SK-N-MC (cell line): Measurements from ENCODE around the gene AK4.

ENCODE experiments used
- DNase-seq: peaks from one replicate; pipeline ENCODE4 v3.0.0-alpha.2; 2011; ENCODE audit warnings: low read depth, low spot score
- H3K27ac ChIP-seq: fragments of 200-600 bp; sonication (generic); 2 replicates; pipeline ENCODE4 v1.5.1; 2016; ENCODE audit warnings: mixed run types
- H3K36me3 ChIP-seq: fragments of 200-600 bp; sonication (generic); 2 replicates; pipeline ENCODE4 v1.6.1; 2017; ENCODE audit warnings: antibody characterized with exemption, low read length, mixed read lengths; ENCODE audit not compliant: insufficient read depth
- H3K4me3 ChIP-seq: fragments of 200-600 bp; sonication (generic); 2 replicates; pipeline ENCODE4 v1.5.1; 2016
- H3K9ac ChIP-seq: fragments of 200-600 bp; sonication (generic); 2 replicates; pipeline ENCODE4 v1.8.0; 2017; ENCODE audit warnings: mixed run types, mixed read lengths; ENCODE audit not compliant: insufficient read length
- H3K9me3 ChIP-seq: fragments of 200-600 bp; sonication (generic); 2 replicates; pipeline ENCODE4 v1.6.1; 2017; ENCODE audit warnings: low read depth, mild to moderate bottlenecking, antibody characterized with exemption, low read length, moderate library complexity, mixed read lengths
- EZH2 ChIP-seq: fragments of 200-600 bp; sonication (generic); IDR thresholded peaks from one replicate; pipeline ENCODE4 v1.6.1; 2017; ENCODE audit warnings: antibody characterized with exemption
- FOXP2 ChIP-seq: optimal IDR thresholded peaks from 2 replicates; pipeline ENCODE3; 2011; ENCODE audit warnings: mild to moderate bottlenecking, moderate library complexity; ENCODE audit not compliant: insufficient read depth; ENCODE audit errors: extremely low read length, control extremely low read depth
- POLR2AphosphoS5 ChIP-seq: IDR thresholded peaks from 2 replicates; pipeline ENCODE4 v1.6.1; 2012; ENCODE audit warnings: mild to moderate bottlenecking, low read depth, low read length, borderline replicate concordance

AK4 gene

DNA sequence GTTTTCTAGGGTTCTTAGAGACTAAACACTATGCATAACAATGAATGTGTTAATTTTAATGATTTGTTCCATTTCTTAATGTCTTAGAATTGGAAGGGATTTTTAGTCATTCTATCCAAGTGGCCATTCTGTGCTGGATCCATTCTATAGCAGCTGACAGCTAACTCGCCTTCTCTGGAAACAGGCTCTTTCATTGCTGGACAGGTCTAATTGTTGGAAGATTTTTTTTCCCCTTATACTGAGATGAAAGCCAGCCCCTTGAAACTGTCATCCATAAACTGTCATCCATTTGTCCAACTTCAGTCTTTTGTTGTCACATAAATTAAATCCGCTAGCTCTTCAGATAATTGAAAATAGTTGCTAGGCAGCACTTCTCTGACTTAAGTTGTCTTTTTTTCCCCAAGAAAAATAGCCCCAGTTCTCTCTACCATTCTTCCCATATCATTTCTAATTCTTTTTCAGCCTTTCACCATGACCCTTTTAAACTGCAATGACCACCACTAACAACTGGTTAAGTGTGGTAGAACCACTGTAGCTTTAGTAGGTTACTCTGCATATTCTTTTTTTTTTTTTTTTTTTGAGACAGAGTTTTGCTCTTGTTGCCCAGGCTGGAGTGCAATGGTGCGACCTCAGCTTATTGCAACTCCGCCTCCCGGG, 19.7 kb downstream of the AK4 start:
- DNase-seq = no peak
- H3K27ac ChIP-seq = 0 out of 2 replicates have a peak overlapping the region, but pooled peaks have one; percentile 9
- H3K36me3 ChIP-seq = no peaks in the 10 kb centered on the region
- no peaks in the 10 kb centered on the region for H3K9me3 ChIP-seq
- no peak overlapping the region for H3K4me3 ChIP-seq
- no peak overlapping the region for H3K9ac ChIP-seq
- TF ChIP-seq EZH2 (no peak), FOXP2 (no peak), POLR2AphosphoS5 (no peak)

DNA sequence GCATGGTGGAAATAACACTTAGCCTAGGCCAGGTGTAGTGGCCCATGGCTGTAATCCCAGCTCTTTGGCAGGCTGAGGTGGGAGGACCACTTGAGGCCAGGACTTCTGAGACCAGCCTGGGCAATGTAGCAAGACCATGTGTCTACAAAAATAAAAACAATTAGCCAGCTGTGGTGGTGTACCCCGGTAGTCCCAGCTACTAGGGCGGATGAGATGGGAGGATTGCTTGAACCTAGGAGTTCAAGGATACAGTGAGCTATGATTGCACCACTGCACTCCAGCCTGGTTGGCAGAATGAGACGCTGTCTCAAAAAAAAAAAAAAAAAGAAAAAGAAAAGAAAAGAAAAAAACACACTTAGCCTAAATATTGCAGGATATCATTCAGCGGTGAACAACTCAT, 20.9 kb downstream of the AK4 start:
- Histone ChIP-seq H3K4me3 (no peak overlapping the region), H3K9ac (no peak overlapping the region), H3K9me3 (no peaks in the 10 kb centered on the region), H3K36me3 (no peaks in the 10 kb centered on the region), H3K27ac (peak overlapping the region; percentile 85; the same call in 1 of the 2 replicates)
- DNase-seq = no peak
- TF ChIP-seq FOXP2 = no peak
- no peak for TF ChIP-seq EZH2
- no peak for TF ChIP-seq POLR2AphosphoS5

DNA sequence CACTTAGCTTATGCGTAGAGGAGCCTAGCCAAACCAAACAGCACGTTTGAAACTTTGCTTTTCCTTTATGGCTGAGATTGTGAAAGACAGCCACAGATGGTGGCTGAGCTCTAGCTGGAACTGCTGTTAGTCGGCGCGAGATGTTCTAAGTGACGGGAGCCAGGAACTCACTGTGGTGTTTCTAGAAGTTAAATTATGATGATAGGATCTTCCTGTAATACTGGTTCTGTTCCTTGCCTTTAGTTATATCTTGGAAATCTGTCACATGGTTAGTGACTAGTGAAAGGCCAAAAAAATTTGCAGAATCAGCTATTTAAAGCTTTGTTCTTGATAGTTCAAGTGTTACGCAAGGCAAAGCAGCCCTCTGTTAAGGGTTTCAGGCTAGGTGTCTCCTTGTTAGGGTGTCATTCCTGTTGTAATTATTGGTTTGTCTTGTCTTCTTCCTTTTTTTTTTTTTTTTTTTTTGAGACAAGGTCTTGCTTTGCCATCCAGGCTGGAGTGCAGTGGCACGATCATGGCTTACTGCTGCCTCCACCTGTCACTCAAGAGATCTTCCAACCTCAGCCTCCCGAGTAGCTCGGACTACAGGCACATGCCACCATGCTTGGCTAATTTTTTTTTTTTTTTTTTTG, 22.6 kb downstream of the AK4 start:
- DNase-seq = peak; percentile 70
- Histone ChIP-seq H3K36me3 (no peaks in the 10 kb centered on the region), H3K9me3 (no peaks in the 10 kb centered on the region), H3K27ac (peak overlapping the region; percentile 85), H3K4me3 (peak overlapping the region; percentile 51), H3K9ac (peak overlapping the region; percentile 9)
- no peak for TF ChIP-seq FOXP2
- no peak for TF ChIP-seq POLR2AphosphoS5

DNA sequence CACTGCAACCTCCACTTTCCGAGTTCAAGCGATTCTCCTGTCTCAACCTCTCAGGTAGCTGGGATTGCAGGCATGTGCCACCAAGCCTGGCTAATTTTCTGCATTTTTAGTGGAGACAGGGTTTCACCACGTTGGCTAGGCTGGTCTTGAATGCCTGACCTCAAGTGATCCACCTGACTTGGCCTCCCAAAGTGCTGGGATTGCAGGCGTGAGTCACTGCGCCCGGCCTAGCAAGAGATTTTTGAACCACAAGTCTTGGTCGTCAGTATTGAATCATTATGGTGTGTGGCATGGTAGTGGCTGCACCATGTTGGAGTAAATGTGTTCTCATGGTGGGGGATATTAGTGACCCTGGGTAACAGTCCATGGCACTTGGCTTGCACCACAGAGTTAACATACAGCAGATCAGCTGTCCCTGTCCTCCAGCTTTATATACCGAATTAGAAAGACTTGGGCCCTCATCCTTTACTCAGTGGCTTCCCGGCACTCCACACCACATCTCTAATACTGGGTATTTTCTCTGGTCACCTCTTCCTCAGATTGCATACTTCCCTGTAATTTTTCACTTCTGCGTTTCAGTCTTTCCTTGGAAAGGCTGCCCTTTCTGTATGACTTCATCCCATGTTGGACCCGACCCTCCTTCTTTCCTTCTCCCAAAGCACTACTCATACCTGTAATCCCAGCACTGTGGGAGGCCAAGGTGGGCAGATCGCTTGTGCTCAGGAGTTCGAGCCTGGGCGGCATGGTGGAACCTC, 25.1 kb downstream of the AK4 start:
- H3K9ac ChIP-seq = no peak overlapping the region
- no peaks in the 10 kb centered on the region for H3K9me3 ChIP-seq
- H3K27ac ChIP-seq = no peak overlapping the region; the same call in 1 of the 2 replicates
- H3K4me3 ChIP-seq = no peak overlapping the region
- TF ChIP-seq FOXP2 = no peak
- TF ChIP-seq EZH2 = no peak
- no peak for TF ChIP-seq POLR2AphosphoS5
- no peaks in the 10 kb centered on the region for H3K36me3 ChIP-seq
- no peak for DNase-seq

DNA sequence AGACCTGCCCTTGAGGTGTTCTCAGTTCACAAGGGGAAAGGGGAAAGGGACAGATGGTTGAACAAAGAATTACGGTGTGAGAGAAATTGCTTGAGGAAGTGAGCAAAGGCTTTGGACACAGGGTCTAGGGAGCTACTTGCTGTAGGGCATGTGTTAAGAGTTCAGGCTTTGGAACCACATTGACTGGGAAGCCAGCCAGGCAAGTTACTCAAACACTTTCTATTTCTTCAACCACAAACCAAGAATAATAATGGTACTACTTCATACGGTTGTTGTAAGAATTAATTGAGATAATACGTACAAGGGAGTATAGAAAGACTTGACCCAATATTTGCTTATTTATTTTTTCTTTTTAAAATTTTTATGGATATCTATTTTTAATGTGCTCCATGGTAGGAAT, 26.6 kb downstream of the AK4 start:
- peak overlapping the region; percentile 87 for H3K27ac ChIP-seq
- H3K9ac ChIP-seq = peak overlapping the region; percentile 48
- DNase-seq = peak; percentile 89
- TF ChIP-seq POLR2AphosphoS5 = peak; percentile 35; the same call in 1 of the 2 replicates
- TF ChIP-seq EZH2 = no peak
- TF ChIP-seq FOXP2 = peak; percentile 41
- no peaks in the 10 kb centered on the region for H3K9me3 ChIP-seq
- H3K36me3 ChIP-seq = no peaks in the 10 kb centered on the region
- peak overlapping the region; percentile 65 for H3K4me3 ChIP-seq

DNA sequence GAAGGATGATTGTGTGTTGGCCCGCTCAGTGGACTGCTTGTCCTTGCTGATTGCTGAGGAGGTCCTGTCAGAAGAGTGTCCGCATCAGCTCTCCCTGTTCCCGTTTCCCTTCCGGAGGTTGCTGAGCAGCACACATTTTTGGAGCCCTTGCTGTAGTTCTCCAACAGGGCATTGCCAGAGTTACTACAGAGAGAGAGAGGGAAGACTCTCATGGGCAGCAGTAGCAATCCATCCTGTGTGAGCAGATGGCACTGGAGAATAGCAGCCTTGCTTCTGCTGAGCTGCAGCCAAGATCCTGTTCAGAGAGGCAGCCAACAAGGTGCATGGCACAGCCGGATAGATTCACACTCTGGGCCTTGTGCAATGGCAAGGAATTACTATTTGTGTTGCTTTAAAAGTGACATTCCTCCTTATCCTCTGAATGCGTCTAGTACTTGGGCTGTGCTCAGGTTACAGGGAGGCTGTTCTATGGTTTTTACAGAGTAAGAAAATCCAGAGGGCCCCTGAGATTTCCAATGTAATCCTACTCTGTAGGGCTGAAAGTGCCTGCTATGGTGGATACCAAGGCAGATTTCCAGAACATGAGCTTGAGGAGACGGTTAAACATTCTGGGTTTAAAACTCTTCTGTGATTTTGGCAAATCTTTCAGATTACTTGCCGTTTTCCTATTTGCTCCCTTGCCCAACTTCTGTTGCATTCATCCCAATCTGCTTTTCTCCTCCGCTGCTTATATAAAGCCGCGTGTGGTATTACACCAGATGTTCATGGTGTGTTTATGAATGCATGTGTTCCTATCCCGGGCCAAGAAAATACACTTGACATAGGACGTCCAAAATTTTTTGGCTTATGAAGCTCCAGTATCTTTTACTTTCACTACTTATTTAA, 27.4 kb downstream of the AK4 start:
- Histone ChIP-seq H3K36me3 (no peaks in the 10 kb centered on the region), H3K4me3 (peak overlapping the region; percentile 35), H3K9ac (no peak overlapping the region), H3K9me3 (no peaks in the 10 kb centered on the region), H3K27ac (peak overlapping the region; percentile 87)
- DNase-seq = no peak
- TF ChIP-seq EZH2 (no peak), POLR2AphosphoS5 (no peak), FOXP2 (peak; percentile 51)

DNA sequence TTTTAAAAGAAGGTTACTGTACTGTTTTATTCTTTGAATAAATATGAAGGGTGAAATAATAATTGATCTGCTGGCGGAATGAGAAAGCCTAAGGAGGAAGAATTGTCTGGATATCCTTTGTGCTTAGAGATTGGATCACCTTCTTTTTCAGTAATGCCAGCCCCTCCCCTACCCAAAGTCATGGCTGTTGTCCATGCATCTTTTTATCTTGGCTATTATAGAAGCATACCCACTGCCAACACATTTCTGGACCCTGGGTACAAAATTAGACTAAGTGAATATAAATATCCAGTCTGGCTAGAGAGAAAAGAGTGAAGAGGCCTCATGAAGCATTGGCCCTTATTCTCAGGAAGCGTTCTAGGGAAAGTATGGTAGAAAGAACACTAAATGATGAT, 28.1 kb downstream of the AK4 start:
- no peak overlapping the region for H3K9ac ChIP-seq
- H3K4me3 ChIP-seq = peak overlapping the region; percentile 35; the same call in 1 of the 2 replicates
- H3K9me3 ChIP-seq = no peaks in the 10 kb centered on the region
- DNase-seq = no peak
- H3K27ac ChIP-seq = peak overlapping the region; percentile 87
- no peak for TF ChIP-seq EZH2
- H3K36me3 ChIP-seq = no peaks in the 10 kb centered on the region

DNA sequence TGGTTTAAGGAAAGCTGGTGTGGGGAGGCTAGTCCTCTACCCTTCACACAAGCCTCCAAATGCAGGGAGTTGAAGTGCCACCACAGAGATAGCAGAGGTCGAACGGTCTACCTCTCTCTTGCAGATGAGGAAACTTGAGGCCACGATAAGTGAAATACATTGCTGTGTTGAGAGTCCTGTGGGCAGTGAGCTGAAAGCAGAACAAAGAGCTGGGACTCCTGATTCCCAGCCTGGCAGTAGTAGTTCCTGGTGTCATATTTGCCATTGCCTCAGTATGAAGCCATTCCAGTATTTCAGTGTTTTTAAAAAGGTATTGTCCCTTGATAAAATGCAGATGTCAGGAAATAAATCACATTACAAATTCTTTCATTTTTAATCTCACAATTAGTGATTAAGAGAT, 28.6 kb downstream of the AK4 start:
- no peaks in the 10 kb centered on the region for H3K36me3 ChIP-seq
- TF ChIP-seq FOXP2 = no peak
- TF ChIP-seq EZH2 = no peak
- no peak for TF ChIP-seq POLR2AphosphoS5
- H3K27ac ChIP-seq = peak overlapping the region; percentile 87; the same call in 1 of the 2 replicates
- no peak overlapping the region for H3K4me3 ChIP-seq
- no peaks in the 10 kb centered on the region for H3K9me3 ChIP-seq
- H3K9ac ChIP-seq = no peak overlapping the region
- no peak for DNase-seq

DNA sequence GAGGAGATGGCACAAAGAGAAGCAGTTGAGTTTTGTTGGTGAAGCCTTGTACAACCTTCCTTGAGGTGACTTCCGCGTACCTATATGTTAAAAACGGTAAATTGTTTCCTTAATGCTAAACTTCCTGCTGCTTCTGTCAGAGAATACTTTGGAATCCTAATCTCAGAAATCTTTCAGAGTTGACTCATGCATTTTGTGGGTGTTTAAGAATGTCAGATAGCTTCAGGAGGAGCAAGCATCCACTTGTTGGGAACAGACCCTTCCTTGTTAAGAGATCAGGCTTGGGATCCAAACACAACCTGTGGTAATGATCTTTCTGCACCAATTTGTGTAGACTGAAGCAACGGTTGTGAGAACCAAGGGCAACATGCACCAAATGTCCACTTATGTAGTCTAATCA, 29.5 kb downstream of the AK4 start:
- TF ChIP-seq POLR2AphosphoS5 = no peak
- TF ChIP-seq FOXP2 = no peak
- TF ChIP-seq EZH2 = no peak

More for the DNA sequence above, 29.5 kb downstream of the AK4 start:
- Histone ChIP-seq H3K9ac (no peak overlapping the region), H3K9me3 (no peaks in the 10 kb centered on the region), H3K36me3 (no peaks in the 10 kb centered on the region), H3K4me3 (no peak overlapping the region), H3K27ac (no peak overlapping the region)
- DNase-seq = no peak
